ENCODE results near the gene GMPR2.

- TF ChIP-seq RAD21 (IDR thresholded peaks at IDR 0.05; ENCODE audit: low read depth) (no peak), EP300 (IDR thresholded peaks at IDR 0.05; ENCODE audit: borderline replicate concordance) (no peak), FOXM1 (IDR thresholded peaks at IDR 0.05; ENCODE audit: borderline replicate concordance, low read depth) (no peak), TAF1 (IDR thresholded peaks at IDR 0.05; ENCODE audit: low read depth) (no peak), MAX (IDR thresholded peaks at IDR 0.05) (no peak)
These were observed 3.8 kb upstream of the GMPR2 start for GRCh38 chr14:24228902-24229301.
